Psoas muscle (tissue), 8 donors: ENCODE measurements around the gene SPTB. TPM values are rescaled to one million over a fixed set of nuclear protein-coding genes. Genes with fewer than 3 reads are reported as not detected.
A peak's percentile ranks its signal among the peaks of the same experiment; 100 is the strongest.

Experiments
- ATAC-seq, 4 donors: fragments of 200-7000 bp; cut with Tn5 transposase; one replicate each; pipeline ENCODE4 v1.9.1; 2020; ENCODE audit warnings: moderate library complexity in 3 of 4, mild to moderate bottlenecking in 2 of 4
- DNase-seq, 2 donors: peaks; one replicate each; pipeline ENCODE4 v3.0.0-alpha.2; 2020
- H3K27ac ChIP-seq: fragments of 200-600 bp; one replicate; pipeline ENCODE4 v1.8.0; 2022
- H3K27me3 ChIP-seq, 3 donors: fragments of 200-600 bp in 1 of 3; one replicate each; pipeline versions ENCODE4 v1.6.1 to v1.8.0; 2013 to 2022; ENCODE audit warnings: low read length in 2 of 3, mild to moderate bottlenecking in 2 of 3, moderate library complexity in 1 of 3; ENCODE audit not compliant: insufficient read depth in 3 of 3
- H3K36me3 ChIP-seq, 2 donors: fragments of 200-600 bp in 1 of 2; one replicate each; pipeline versions ENCODE4 v1.6.1 to v1.8.0; 2013 to 2022; ENCODE audit warnings: low read depth in 1 of 2, mild to moderate bottlenecking in 1 of 2, moderate library complexity in 1 of 2; ENCODE audit not compliant: insufficient read depth in 1 of 2
- H3K4me1 ChIP-seq: fragments of 200-600 bp; one replicate; pipeline ENCODE4 v1.8.0; 2022
- H3K4me3 ChIP-seq: fragments of 200-600 bp; one replicate; pipeline ENCODE4 v1.8.0; 2022; ENCODE audit warnings: mild to moderate bottlenecking
- H3K9me3 ChIP-seq: fragments of 200-600 bp; one replicate; pipeline ENCODE4 v1.8.0; 2022
- CTCF ChIP-seq: fragments of 200-600 bp; IDR thresholded peaks from one replicate; pipeline ENCODE4 v1.8.0; 2022; ENCODE audit warnings: antibody characterized with exemption
- WGBS, 3 donors: extraction: QIAGEN DNeasy Blood & Tissue Kit; methylation state at CpG; one replicate each; pipeline versions ENCODE4 v1.1.6 to v1.1.7; 2013; 5-methylcytosine and 5-hydroxymethylcytosine counted together
- intact Hi-C, 2 donors: fragments of 100-400 bp; cut with DNase I; formaldehyde crosslinking; loops; one replicate each; pipeline versions ENCODE4 v1.11.0 to v1.14.2; 2022
- polyA plus RNA-seq, 3 donors: library from polyadenylated mRNA; stranded (reverse); fragments of 200-250 nt; gene quantifications; one replicate each; pipeline ENCODE4 v1.2.3, GENCODE V29; 2013
- total RNA-seq, 4 donors: library from RNA; stranded (reverse); fragmentation: NEBNext Ultra II Directional in 2 of 4; extraction: Animal tissue kit (Norgen Biotek cat#: 25700) in 2 of 4; gene quantifications; one replicate each; pipeline versions ENCODE4 v1.2.1 to v1.2.4, GENCODE V29; 2021 to 2023
- donor health status: healthy with polysubstance abuse.
- donor health status: DM: no; HTN: no; CAD: no; lungs with moderate emphysema.
- donor health status: Bipolar disorder and iron deficiency.
- donor health status: healthy.
- donor health status: DM: yes; HTN: yes; CAD: no.
- donor health status: DM: no; HTN: no; CAD: no.
- donor health status: DM: no; HTN: no; CAD: no.
- donor health status: DM: yes; HTN: yes; CAD: no.

The SPTB gene
- total and polyA plus RNA-seq, 7 donors, result 43.4 to 540 (median 374) TPM

GRCh38 chr14:64721899-64722298, 157.8 kb downstream of the SPTB start:
- ATAC-seq, result no peak
- intact Hi-C loops, result no loop called here
- H3K9me3 ChIP-seq, result no peaks in the 10 kb centered on the region
- DNase-seq, result no peak
- peak overlapping the region; percentile 41 for H3K27ac ChIP-seq
- H3K36me3 ChIP-seq, result no peaks in the 10 kb centered on the region
- peaks cover 24% of the 10 kb centered on the region for H3K4me1 ChIP-seq
- 70 to 76% (median 73%) methylated on average over 9 of the region's 9 CpGs for WGBS, 3 donors
- TF ChIP-seq CTCF, result no peak
- no peaks in the 10 kb centered on the region for H3K27me3 ChIP-seq
- H3K4me3 ChIP-seq, result no peak overlapping the region

- intact Hi-C loops, result no loop called here
- WGBS, 3 donors, result 38 to 53% (median 51%) methylated on average over 5 of the region's 5 CpGs
- no peaks in the 10 kb centered on the region for H3K27me3 ChIP-seq
- peak; percentile 53 to 75 for DNase-seq
- no peak for TF ChIP-seq CTCF
- peak overlapping the region; percentile 41 for H3K27ac ChIP-seq
- H3K4me3 ChIP-seq, result no peak overlapping the region
- H3K9me3 ChIP-seq, result no peaks in the 10 kb centered on the region
- no peaks in the 10 kb centered on the region for H3K36me3 ChIP-seq
- peaks cover 24% of the 10 kb centered on the region for H3K4me1 ChIP-seq
- peak in 3 of 4 donors; percentile 26 to 43 (median 27) for ATAC-seq
Measured at GRCh38 chr14:64721391-64721791, 158.3 kb downstream of the SPTB start.

- H3K27me3 ChIP-seq, result no peaks in the 10 kb centered on the region
- DNase-seq (peak in 1 of 2 donors; percentile 13), ATAC-seq (no peak)
- no peaks in the 10 kb centered on the region for H3K9me3 ChIP-seq
- H3K4me3 ChIP-seq, result no peak overlapping the region
- H3K36me3 ChIP-seq, result no peaks in the 10 kb centered on the region
- intact Hi-C loops, result no loop called here
- no peak for TF ChIP-seq CTCF
- no peak overlapping the region for H3K27ac ChIP-seq
- peaks cover 24% of the 10 kb centered on the region for H3K4me1 ChIP-seq
- WGBS, 3 donors, result 84 to 88% (median 86%) methylated on average over 7 of the region's 7 CpGs
Measured at GRCh38 chr14:64720131-64720576, 159.6 kb downstream of the SPTB start.

- DNase-seq (no peak), ATAC-seq (no peak)
- no peak overlapping the region for H3K4me3 ChIP-seq
- intact Hi-C loops, result no loop called here
- peaks cover 24% of the 10 kb centered on the region for H3K4me1 ChIP-seq
- no peaks in the 10 kb centered on the region for H3K9me3 ChIP-seq
- 86 to 93% (median 90%) methylated on average over 7 of the region's 7 CpGs for WGBS, 3 donors
- no peaks in the 10 kb centered on the region for H3K36me3 ChIP-seq
- no peaks in the 10 kb centered on the region for H3K27me3 ChIP-seq
- no peak overlapping the region for H3K27ac ChIP-seq
- no peak for TF ChIP-seq CTCF
Measured at GRCh38 chr14:64719601-64720000, 160.1 kb downstream of the SPTB start.

GRCh38 chr14:64718762-64719161, 160.9 kb downstream of the SPTB start:
- Histone ChIP-seq H3K4me1 (peaks cover 24% of the 10 kb centered on the region), H3K36me3 (no peaks in the 10 kb centered on the region), H3K27ac (no peak overlapping the region), H3K4me3 (no peak overlapping the region), H3K9me3 (peaks cover 4% of the 10 kb centered on the region), H3K27me3 (no peaks in the 10 kb centered on the region)
- DNase-seq (no peak), ATAC-seq (no peak)
- 69 to 88% (median 78%) methylated on average over 7 of the region's 7 CpGs for WGBS, 3 donors
- intact Hi-C loops, result no loop called here
- TF ChIP-seq CTCF, result no peak
